Measurements from ENCODE around the gene COL2A1.

COL2A1 gene

GRCh38 chr12:47942614-47943225 lies 61.6 kb downstream of the COL2A1 start:
- no peak for DNase-seq

GRCh38 chr12:47941871-47942613 lies 62.2 kb downstream of the COL2A1 start:
- peak; percentile 46 for DNase-seq

- no peak for DNase-seq
Observed at GRCh38 chr12:47941475-47941780, 62.8 kb downstream of the COL2A1 start.

- no peak for DNase-seq
Observed at GRCh38 chr12:47940773-47941474, 63.4 kb downstream of the COL2A1 start.

- no peak for DNase-seq
Observed at GRCh38 chr12:47939009-47939601, 65.2 kb downstream of the COL2A1 start.

- no peak for DNase-seq
Observed at GRCh38 chr12:47938594-47938993, 65.7 kb downstream of the COL2A1 start.

- no peak for DNase-seq
Observed at GRCh38 chr12:47938093-47938492, 66.2 kb downstream of the COL2A1 start.

- DNase-seq, result no peak
Observed at GRCh38 chr12:47935184-47935583, 69.1 kb downstream of the COL2A1 start.

- no peak for DNase-seq
Observed at GRCh38 chr12:47931187-47931586, 73.1 kb downstream of the COL2A1 start.

GRCh38 chr12:47930634-47931033 lies 73.6 kb downstream of the COL2A1 start:
- DNase-seq, result no peak

- DNase-seq, result no peak
Observed at GRCh38 chr12:47927346-47927745, 76.9 kb downstream of the COL2A1 start.
